ENCODE results near the gene ABCC1. TPM values are rescaled to one million over a fixed set of nuclear protein-coding genes. Genes with fewer than 3 reads are reported as not detected.

The ABCC1 gene
- total RNA-seq, 1 experiment from 2014 or later = 61.9 TPM

DNA sequence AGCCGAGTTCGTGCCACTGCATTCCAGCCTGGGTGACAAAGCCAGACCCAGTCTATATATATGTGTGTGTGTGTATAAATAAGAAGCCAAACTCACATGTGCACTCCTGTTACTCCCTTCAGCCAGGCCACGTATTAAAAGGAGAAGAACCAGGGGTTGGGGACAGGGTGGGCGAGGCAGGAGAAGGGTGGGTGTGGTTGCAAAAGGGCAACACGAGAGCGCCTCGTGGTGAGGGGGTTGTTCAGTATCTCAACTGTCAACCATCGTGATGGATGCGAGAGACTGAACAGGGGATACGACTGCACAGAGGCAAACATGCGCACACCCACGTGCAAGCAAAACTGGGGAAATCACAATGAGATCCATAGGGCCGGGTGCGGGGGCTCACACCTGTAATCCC, 219.0 kb downstream of the ABCC1 start:
- Mint-ChIP-seq H3K36me3 (no peaks in the 10 kb centered on the region), H3K4me1 (no peaks in the 10 kb centered on the region), H3K4me3 (no peak overlapping the region), H3K9me3 (peaks cover 5% of the 10 kb centered on the region; the same call in 1 of the 2 replicates), H3K27ac (no peak overlapping the region), H3K27me3 (ENCODE audit: low read depth) (no peaks in the 10 kb centered on the region)
- ChIA-PET POLR2A (no interaction called here), CTCF (no interaction called here)
- ATAC-seq (no peak), DNase-seq (ENCODE audit: low spot score) (no peak)
- TF ChIP-seq, protein P1, sequence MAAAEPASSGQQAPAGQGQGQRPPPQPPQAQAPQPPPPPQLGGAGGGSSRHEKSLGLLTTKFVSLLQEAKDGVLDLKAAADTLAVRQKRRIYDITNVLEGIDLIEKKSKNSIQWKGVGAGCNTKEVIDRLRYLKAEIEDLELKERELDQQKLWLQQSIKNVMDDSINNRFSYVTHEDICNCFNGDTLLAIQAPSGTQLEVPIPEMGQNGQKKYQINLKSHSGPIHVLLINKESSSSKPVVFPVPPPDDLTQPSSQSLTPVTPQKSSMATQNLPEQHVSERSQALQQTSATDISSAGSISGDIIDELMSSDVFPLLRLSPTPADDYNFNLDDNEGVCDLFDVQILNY (CRISPR knock-in tag; IDR thresholded peaks at IDR 0.05) = no peak
- TF ChIP-seq, protein P2, sequence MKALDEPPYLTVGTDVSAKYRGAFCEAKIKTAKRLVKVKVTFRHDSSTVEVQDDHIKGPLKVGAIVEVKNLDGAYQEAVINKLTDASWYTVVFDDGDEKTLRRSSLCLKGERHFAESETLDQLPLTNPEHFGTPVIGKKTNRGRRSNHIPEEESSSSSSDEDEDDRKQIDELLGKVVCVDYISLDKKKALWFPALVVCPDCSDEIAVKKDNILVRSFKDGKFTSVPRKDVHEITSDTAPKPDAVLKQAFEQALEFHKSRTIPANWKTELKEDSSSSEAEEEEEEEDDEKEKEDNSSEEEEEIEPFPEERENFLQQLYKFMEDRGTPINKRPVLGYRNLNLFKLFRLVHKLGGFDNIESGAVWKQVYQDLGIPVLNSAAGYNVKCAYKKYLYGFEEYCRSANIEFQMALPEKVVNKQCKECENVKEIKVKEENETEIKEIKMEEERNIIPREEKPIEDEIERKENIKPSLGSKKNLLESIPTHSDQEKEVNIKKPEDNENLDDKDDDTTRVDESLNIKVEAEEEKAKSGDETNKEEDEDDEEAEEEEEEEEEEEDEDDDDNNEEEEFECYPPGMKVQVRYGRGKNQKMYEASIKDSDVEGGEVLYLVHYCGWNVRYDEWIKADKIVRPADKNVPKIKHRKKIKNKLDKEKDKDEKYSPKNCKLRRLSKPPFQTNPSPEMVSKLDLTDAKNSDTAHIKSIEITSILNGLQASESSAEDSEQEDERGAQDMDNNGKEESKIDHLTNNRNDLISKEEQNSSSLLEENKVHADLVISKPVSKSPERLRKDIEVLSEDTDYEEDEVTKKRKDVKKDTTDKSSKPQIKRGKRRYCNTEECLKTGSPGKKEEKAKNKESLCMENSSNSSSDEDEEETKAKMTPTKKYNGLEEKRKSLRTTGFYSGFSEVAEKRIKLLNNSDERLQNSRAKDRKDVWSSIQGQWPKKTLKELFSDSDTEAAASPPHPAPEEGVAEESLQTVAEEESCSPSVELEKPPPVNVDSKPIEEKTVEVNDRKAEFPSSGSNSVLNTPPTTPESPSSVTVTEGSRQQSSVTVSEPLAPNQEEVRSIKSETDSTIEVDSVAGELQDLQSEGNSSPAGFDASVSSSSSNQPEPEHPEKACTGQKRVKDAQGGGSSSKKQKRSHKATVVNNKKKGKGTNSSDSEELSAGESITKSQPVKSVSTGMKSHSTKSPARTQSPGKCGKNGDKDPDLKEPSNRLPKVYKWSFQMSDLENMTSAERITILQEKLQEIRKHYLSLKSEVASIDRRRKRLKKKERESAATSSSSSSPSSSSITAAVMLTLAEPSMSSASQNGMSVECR (CRISPR knock-in tag; IDR thresholded peaks at IDR 0.05; ENCODE audit: borderline replicate concordance) = no peak
- no peak for TF ChIP-seq CREM (CRISPR knock-in tag; IDR thresholded peaks at IDR 0.05)
- TF ChIP-seq ZNF219 (CRISPR knock-in tag; IDR thresholded peaks at IDR 0.05; ENCODE audit: borderline replicate concordance) = no peak
- TF ChIP-seq SP1 (CRISPR knock-in tag; conservative IDR thresholded peaks at IDR 0.05) = no peak
- TF ChIP-seq JUN (CRISPR knock-in tag; IDR thresholded peaks at IDR 0.05) = no peak
- TF ChIP-seq RORB (CRISPR knock-in tag; IDR thresholded peaks at IDR 0.05) = no peak
- TF ChIP-seq, protein P3, sequence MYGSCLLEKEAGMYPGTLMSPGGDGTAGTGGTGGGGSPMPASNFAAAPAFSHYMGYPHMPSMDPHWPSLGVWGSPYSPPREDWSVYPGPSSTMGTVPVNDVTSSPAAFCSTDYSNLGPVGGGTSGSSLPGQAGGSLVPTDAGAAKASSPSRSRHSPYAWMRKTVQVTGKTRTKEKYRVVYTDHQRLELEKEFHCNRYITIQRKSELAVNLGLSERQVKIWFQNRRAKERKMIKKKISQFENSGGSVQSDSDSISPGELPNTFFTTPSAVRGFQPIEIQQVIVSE (CRISPR knock-in tag; IDR thresholded peaks at IDR 0.05; ENCODE audit: borderline replicate concordance) = no peak

DNA sequence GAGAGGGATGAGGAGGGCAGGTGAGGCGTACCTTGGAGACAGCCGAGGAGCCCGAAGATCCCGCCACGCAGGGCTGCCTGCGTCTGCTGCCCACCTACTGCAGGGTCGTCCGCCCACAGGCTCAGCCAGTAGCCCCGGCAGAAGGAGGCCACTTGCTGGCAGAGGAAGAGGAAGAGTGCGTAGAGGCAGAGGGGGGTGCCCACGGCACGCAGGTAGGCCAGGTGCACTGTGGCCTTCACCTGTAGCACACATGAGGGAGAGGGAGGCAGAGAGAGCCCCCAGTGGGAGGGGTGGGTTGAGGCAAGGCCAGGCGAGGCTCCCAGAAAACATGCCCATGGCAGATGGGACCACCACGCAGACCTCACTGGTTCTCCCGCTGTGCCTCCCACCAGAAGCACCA, 220.2 kb downstream of the ABCC1 start:
- ATAC-seq = no peak
- no peaks in the 10 kb centered on the region for H3K27me3 Mint-ChIP-seq (ENCODE audit: low read depth)
- CTCF ChIA-PET = interaction anchor here (1.1 kb wide), 2 partner anchors 18 to 348 kb away, joined by 3 read pairs; no protein-coding TSS in a partner anchor

More for the DNA sequence above, 220.2 kb downstream of the ABCC1 start:
- peaks cover under 1% of the 10 kb centered on the region; the same call in 1 of the 2 replicates for H3K9me3 Mint-ChIP-seq
- POLR2A ChIA-PET = no interaction called here
- TF ChIP-seq, protein P4, sequence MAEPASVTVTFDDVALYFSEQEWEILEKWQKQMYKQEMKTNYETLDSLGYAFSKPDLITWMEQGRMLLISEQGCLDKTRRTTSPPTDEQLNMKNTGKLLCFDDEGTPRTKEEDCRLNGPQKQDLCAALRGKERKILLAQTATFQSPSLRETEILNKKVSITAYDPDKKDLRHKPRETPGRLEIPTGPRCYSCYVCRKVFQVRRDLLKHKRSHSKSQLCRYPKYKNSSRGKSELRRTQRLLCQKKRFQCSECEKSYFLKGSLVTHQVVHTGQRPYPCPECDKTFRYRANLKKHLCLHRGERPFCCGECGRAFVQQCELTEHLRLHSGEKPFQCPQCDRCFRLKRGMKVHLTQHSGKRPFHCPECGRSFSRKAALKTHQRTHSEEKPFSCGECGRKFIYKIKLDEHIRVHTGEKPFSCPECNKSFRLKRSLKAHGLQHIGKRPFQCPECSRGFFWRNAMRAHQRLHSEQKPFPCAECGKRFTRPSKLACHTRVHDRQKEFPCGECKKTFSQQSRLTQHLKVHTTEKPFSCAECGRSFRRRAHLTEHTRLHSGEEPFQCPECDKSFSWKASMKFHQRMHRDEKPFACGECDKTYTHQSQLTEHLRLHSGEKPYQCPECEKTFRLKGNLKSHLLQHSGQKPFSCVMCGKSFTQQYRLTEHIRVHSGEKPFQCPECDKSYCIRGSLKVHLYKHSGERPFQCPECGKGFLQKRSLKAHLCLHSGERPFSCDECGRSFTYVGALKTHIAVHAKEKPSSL (CRISPR knock-in tag; conservative IDR thresholded peaks at IDR 0.05) = no peak
- TF ChIP-seq ZBTB21 (CRISPR knock-in tag; IDR thresholded peaks at IDR 0.05; ENCODE audit: borderline replicate concordance) = no peak
- no peak for TF ChIP-seq SOX15 (CRISPR knock-in tag; IDR thresholded peaks at IDR 0.05)
- no peak for TF ChIP-seq ZNF138 (CRISPR knock-in tag; conservative IDR thresholded peaks at IDR 0.05)
- TF ChIP-seq MYBL2 (CRISPR knock-in tag; IDR thresholded peaks at IDR 0.05) = no peak
- no peak for TF ChIP-seq FOXJ3 (CRISPR knock-in tag; IDR thresholded peaks at IDR 0.05; ENCODE audit: borderline replicate concordance)
- TF ChIP-seq, protein P5, sequence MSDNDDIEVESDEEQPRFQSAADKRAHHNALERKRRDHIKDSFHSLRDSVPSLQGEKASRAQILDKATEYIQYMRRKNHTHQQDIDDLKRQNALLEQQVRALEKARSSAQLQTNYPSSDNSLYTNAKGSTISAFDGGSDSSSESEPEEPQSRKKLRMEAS (CRISPR knock-in tag; IDR thresholded peaks at IDR 0.05) = no peak
- no peak for TF ChIP-seq FOXP1 (CRISPR knock-in tag; IDR thresholded peaks at IDR 0.05; ENCODE audit: borderline replicate concordance)
- TF ChIP-seq EMX1 (CRISPR knock-in tag; IDR thresholded peaks at IDR 0.05) = no peak
- TF ChIP-seq ZNF219 (CRISPR knock-in tag; IDR thresholded peaks at IDR 0.05; ENCODE audit: borderline replicate concordance) = no peak
- no peak for TF ChIP-seq GRHL2 (CRISPR knock-in tag; IDR thresholded peaks at IDR 0.05; ENCODE audit: insufficient replicate concordance, severe bottlenecking)
- H3K4me3 Mint-ChIP-seq = no peak overlapping the region
- no peak for DNase-seq (ENCODE audit: low spot score)
- no peak overlapping the region for H3K27ac Mint-ChIP-seq
- H3K4me1 Mint-ChIP-seq = no peaks in the 10 kb centered on the region
- no peaks in the 10 kb centered on the region for H3K36me3 Mint-ChIP-seq

Measured in WTC11 (cell line).